HuH-7.5 (cell line): ENCODE data around the gene ZMIZ1.

Source experiments
- DNase-seq: peaks from one replicate; pipeline ENCODE4 v3.0.0; 2011; ENCODE audit warnings: low spot score

The ZMIZ1 gene

DNA sequence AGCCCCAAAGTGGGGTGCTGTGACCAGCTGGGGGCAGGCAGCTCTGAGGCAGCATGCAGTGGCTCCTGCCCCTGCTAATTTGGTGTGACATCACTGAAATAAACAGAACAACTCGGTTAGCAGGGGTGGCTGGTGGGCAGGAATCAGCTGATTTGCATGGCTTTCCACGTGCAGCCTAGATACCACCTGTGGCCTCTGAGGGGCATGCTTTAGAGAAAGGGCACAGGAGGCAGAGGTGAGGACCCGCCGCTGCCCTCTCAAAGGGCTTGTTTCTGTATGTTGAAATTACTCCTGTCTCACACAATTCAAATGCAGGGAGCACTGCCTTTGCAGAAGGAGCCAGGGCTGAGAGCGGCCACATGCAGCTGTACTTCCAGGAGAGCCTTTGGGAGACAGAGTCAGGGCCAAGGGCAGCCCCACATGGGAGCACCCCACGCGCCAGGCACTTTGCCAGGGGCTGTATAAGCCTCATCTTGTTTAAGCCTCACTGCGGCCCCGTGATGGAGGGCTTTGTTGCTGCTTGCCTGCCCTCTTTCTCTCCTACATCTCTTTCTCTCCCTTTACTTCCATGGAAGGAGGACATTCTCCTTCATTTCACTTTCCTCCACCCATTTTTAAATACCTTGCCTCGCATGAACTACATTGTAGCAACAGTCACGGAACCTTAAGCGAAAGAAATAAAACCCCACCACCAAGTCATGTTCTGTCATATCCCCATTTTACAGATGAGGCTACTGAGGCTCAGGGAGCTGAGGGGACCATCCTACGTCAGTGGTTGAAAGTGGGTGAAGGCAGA, 137.7 kb downstream of the ZMIZ1 start:
- DNase-seq, result no peak

DNA sequence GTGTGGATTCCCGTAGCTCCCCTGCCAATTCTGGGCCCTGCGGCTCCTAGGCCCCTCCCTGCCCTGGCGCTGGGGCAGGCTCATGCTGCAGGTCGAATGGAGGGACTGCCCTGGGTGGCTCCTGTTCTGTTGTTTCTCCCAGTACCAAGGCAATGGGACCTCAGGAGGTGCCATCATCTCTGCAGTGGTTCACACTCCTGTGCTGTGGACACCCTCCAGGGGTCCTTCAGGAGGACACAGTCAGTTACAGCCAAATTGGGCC, 138.3 kb downstream of the ZMIZ1 start:
- DNase-seq, result no peak

DNA sequence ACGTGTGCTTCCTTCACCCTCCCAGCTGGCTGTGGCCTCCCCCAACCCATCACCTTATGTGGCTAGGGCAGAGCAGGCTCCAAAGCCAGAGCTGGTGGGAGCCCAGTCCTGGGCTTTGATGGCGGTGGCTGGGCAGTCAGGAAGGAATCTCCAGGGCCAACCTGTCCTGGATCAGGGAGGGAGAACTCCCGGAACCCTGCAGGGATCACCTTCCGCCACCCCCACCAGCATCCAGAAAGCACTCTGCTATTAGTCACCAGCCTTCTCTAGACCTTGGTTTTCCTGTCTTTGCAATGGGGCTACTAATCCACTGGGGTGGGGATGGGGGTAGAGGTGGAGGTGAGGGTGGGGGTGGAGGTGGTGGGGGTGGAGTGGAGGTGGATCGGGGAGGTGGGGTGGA, 139.0 kb downstream of the ZMIZ1 start:
- DNase-seq, result no peak

- no peak for DNase-seq
These were observed 139.7 kb downstream of the ZMIZ1 start for GRCh38 chr10:79208251-79208983.

DNA sequence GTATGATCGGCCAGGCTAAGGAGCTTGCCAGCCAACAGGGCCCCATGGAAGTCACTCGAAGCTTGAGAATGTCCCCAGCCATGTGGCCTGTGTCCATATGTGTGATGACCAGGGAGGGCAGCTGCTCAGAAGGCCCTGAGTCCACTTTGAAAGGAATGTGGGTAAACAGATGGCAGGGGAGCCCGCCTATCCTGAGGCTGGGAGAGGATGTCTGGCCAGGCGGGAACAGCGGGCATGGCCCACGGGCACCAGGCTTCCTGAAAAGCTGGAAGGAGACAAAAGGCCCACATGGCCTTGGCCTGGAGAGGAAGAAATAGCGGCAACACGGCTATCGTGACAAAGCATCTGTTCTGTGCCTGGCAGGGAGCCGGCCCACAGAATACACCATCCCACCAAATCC, 140.6 kb downstream of the ZMIZ1 start:
- DNase-seq, result no peak

- DNase-seq, result no peak
These were observed 141.1 kb downstream of the ZMIZ1 start for GRCh38 chr10:79209831-79210230.

DNA sequence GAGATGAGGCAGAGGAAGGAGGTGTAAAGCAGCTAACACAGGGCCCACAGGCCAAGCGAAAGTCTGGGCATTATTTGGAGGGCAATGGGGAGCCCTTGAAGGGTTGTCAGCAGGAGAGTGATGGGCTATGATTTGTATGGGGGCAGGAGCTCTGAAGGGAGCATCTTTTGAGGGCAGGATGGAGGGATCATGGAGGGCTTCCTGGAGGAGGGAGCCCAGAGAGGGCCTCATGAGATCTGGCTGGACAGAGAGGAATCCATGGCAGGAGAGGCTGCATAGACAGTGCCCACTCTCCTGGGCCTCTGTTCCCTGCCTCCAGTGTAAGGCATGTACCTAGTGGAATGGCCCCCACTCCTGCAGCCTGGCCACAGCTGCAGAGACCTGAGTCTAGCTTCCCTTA, 141.9 kb downstream of the ZMIZ1 start:
- no peak for DNase-seq

- no peak for DNase-seq
These were observed 142.8 kb downstream of the ZMIZ1 start for GRCh38 chr10:79211616-79212015.

- DNase-seq, result no peak
These were observed 146.8 kb downstream of the ZMIZ1 start for GRCh38 chr10:79215531-79215930.

GRCh38 chr10:79219322-79219957, 150.7 kb downstream of the ZMIZ1 start:
- DNase-seq, result no peak

- no peak for DNase-seq
These were observed 151.5 kb downstream of the ZMIZ1 start for GRCh38 chr10:79220307-79220706.

DNA sequence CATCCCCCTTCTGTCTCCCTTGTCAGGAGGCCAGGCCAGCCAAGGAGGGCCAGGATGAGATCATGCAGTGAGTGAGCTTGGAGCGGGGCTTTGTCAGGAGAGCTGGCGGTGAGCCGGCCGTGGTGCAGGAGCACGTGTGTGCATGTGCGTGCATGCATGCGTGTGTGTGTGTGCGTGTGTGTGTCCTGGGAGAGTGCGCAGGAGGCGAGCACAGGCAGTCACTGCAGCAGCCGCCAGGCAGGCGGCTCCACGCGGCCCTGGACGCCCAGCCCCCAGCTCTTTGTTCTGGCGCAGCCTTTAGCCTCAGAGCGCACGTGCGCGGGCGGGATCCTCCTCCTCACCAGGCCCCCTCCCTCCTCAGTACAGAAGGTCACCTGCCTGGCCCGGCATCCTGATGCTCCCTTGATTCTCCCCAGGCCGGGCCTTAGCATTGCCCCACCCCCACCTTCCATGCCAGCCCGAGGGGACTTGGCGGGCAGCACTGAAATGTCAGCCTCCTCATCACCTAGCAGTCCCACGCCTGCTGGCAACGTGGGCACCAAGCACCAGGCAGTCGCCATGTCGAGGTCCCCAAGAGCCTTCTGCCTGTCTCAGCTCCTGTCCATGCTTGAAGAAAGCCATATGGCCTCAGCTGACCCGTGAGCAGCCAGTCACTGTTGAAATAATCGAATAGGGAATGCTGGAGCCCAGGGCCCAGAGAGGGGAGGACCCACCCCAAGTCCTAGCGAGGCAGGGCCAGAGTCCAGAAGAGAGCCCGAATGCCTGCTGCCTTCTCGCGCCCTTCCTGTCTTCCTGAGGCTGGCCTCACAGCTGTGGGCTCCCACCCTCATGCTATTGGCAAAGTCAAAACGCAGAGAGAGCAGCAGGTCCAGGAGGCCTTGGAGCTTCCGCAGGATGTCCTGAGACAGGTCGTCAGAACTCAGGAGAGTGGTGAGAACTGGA, 152.6 kb downstream of the ZMIZ1 start:
- no peak for DNase-seq

GRCh38 chr10:79222186-79222585, 153.4 kb downstream of the ZMIZ1 start:
- no peak for DNase-seq

DNA sequence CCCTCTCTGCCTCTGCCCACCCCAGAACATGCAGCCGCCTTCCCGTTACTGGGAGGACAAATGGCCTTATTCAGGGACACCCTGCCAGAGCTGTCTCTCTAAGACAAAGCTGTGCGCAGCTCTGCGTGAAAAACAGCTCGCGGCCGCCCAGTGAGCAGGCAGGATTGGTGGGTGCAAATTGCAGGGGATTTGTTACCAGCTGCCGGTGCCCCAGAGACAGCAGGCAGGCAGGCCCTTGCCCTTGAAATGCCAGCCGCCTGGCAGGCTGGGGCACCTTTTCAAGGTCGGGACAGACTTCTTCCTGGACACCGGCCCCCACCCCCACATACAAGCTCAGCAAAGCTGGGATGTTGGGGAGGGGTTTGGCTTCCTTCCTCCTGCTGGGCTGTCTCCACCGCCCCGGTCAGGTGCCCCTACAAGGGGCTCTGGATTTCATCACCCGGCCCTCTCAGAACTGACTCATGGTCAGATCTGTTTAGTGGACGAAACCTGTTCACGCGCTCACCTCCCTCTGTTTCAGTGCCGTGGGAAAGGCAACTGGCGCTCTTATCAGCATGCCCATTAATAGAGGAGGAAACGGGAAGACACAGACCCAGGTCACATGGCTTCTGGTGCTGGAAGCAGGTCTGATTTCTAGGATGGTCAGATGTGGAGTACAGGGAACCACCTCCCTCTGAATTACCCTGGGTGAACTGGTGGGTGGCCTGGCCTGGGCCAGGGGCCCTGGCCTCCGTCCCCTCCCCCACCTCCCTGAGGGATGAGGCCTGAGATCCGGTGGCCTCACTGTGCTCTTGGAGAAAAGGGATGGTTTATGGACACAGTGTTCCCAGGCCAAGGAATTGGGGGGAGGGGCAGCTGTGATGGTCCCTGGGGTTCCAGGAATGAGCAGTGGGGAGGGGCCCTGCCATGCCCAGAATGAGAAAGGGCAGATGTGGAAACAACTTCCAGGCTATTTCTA, 154.6 kb downstream of the ZMIZ1 start:
- DNase-seq, result no peak

DNA sequence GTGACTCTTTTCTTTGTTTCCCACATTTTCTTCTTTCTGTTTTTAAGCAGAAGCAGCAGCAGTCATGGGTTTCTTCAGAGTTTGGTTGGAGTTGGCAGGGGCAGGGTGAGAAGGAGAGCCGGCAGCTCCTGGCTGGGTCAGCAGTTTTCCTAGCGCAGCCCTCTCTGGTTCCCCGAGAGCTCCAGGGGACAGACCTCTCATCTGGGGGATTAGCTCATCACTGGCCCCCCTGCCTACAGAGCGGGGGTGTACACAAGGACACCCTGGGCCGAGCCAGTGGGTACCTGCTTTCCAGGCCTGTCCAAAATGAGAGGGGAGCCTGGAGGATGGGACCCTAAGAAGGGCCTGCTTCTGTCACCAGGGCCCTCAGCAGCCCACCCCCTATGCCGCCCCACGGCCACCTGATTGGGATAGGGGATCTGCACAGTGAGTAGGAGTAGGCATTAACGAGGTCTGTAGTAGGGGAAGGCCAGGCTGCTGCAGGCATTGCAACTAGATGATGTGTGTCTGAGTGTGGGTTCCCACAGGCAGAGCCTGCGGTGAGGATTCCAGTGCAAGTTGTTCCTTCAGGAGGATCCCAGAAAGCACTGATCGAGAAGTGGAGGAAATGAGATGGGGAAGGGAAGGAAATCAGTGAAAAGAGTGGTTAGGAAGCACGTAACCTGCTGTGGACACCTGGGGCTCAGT, 155.6 kb downstream of the ZMIZ1 start:
- DNase-seq, result no peak

DNA sequence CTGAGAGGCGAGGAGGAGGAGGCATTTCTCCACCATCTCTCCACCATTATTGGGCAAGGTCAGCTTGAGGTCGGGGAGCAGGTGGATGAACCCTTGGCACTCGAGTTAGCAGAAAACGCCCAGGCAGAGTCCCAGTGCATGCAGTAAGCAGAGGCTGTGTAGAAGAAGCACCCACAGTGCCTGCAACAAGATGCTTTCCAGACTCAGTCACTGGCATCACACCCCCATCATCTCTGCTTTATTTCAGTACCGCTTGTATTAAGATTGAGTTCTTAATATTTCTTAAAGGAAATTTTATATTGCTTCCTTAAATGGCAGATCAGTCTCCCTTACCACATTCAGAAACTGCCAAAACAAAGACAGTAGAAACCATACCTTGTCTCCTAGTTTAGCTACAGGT, 156.2 kb downstream of the ZMIZ1 start:
- DNase-seq, result no peak

DNA sequence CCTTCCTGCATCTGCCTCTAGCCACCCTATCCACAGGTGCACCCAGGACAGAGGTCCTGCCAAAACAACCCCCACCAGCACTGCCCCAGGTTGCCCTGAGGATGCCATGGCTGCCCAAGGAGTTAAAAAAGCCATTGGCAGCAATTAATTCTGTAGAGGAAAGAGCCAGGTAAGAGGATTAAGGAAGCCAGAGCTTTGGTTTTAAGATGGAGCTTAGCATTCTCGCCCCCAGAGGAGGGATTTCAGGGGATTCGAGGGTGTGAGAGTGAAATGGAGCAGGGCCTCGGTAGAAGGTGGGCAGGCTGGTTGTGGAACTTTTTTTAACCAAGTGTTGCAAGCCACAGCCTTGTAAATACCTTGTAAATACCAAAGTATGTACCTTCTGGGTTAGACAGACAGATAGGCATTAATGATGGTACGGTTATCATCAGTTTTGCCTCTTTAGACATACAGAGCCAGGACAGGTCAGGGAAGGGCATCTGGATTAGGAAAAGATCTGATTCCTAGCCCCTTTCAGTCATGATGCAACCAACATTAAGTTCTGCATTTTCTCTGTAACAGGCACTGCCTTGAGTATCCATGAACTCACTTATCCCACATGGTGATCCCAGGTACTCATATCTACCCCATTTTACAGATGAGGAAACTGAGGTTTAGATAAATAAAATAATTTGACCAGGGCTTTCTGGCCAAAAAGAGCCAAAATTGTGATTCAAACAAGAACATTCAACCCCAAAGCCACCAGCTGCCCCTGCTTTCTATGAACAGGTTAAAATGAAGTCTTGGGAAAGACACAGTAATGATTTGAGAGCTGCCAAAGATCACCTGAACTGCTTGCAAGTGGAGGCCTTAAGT, 157.9 kb downstream of the ZMIZ1 start:
- no peak for DNase-seq

DNA sequence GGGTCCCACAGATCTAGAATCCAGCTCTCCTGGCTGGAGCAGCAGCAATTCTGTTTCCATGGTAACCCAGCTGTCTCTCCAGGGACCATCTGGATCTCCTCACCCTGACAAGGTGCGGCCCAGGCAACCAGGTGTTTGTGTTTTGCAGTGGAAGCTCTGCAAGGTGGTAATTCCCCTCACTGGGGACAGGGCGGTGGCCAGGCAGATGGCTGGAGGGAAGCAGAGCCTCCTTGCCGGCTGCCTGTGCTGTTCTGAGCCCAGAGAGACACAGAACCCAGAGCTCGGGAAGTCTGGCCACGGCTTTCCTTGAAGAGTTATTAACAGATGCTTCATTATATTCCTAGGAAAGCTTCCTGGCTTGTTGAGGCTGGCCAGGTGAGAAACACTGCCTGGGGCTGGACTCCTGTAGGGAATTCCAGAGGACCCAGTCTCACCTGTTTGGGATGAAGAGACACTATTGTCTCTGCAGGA, 160.3 kb downstream of the ZMIZ1 start:
- DNase-seq, result no peak

- no peak for DNase-seq
These were observed 161.1 kb downstream of the ZMIZ1 start for GRCh38 chr10:79229830-79230327.
